HepG2 (cell line): ENCODE results near the gene ZDHHC18. TPM values are rescaled to one million over a fixed set of nuclear protein-coding genes. Genes with fewer than 3 reads are reported as not detected.

Experiments used
- AHR ChIP-seq: IDR thresholded peaks from 2 replicates; pipeline ENCODE4 v1.6.1; 2018; ENCODE audit warnings: missing genetic modification reagents, missing compliant biosample characterization
- ETS1 ChIP-seq: sonication (generic); formaldehyde crosslinking; IDR thresholded peaks from 2 replicates; pipeline ENCODE4 v1.4.0; 2020; ENCODE audit warnings: missing genetic modification reagents
- JUN ChIP-seq: sonication (generic); formaldehyde crosslinking; IDR thresholded peaks from 2 replicates; pipeline ENCODE4 v1.4.0; 2020; ENCODE audit warnings: mild to moderate bottlenecking, missing genetic modification reagents
- KLF11 ChIP-seq: IDR thresholded peaks from 2 replicates; pipeline ENCODE4 v1.6.1; 2016; ENCODE audit warnings: missing compliant biosample characterization
- MAZ ChIP-seq, 2 experiments: sonication (generic) in 1 of 2; formaldehyde crosslinking in 1 of 2; IDR thresholded peaks; 2 replicates each; pipeline versions ENCODE4 v1.5.0 to v1.6.1; 2012 to 2020; ENCODE audit warnings: low read depth in 2 of 2, mild to moderate bottlenecking in 2 of 2, borderline replicate concordance in 1 of 2, improper control_type of control experiment in 1 of 2, low read length in 1 of 2, missing genetic modification reagents in 1 of 2, moderate library complexity in 1 of 2
- MNT ChIP-seq: fragments of 450-650 bp; IDR thresholded peaks from 2 replicates; pipeline ENCODE4 v1.6.1; 2016
- NCOR1 ChIP-seq: fragments of 200-600 bp; sonication (generic); IDR thresholded peaks from 2 replicates; pipeline ENCODE4 v1.7.0; 2017; ENCODE audit warnings: antibody characterized with exemption, low read length, borderline replicate concordance
- TFE3 ChIP-seq: IDR thresholded peaks from 2 replicates; pipeline ENCODE4 v1.6.1; 2016
- ZBTB21 ChIP-seq: sonication (generic); formaldehyde crosslinking; IDR thresholded peaks from 2 replicates; pipeline ENCODE4 v1.4.0; 2020; ENCODE audit warnings: missing genetic modification reagents
- ZBTB42 ChIP-seq: sonication (generic); formaldehyde crosslinking; IDR thresholded peaks from 2 replicates; pipeline ENCODE4 v1.5.0; 2020; ENCODE audit warnings: mild to moderate bottlenecking, missing genetic modification reagents
- ZNF614 ChIP-seq: IDR thresholded peaks from 2 replicates; pipeline ENCODE4 v1.6.1; 2018; ENCODE audit warnings: missing biosample characterization, missing genetic modification reagents, inconsistent platforms, borderline replicate concordance
- ZNF670 ChIP-seq: sonication (generic); formaldehyde crosslinking; IDR thresholded peaks from 2 replicates; pipeline ENCODE4 v1.8.0; 2022; ENCODE audit warnings: mild to moderate bottlenecking, missing genetic modification reagents, borderline replicate concordance
- ZNF710 ChIP-seq: sonication (generic); formaldehyde crosslinking; IDR thresholded peaks from 2 replicates; pipeline ENCODE4 v1.5.0; 2020; ENCODE audit warnings: mild to moderate bottlenecking, missing genetic modification reagents, borderline replicate concordance
- ZNF713 ChIP-seq: sonication (generic); formaldehyde crosslinking; IDR thresholded peaks from 2 replicates; pipeline ENCODE4 v1.4.0; 2020; ENCODE audit warnings: mild to moderate bottlenecking, missing genetic modification reagents
- ZNF781 ChIP-seq: sonication (generic); formaldehyde crosslinking; IDR thresholded peaks from 2 replicates; pipeline ENCODE4 v1.5.1; 2020; ENCODE audit warnings: borderline replicate concordance, mild to moderate bottlenecking, missing genetic modification reagents; ENCODE audit errors: not compliant biosample characterization
- ZZZ3 ChIP-seq: sonication (generic); formaldehyde crosslinking; IDR thresholded peaks from 2 replicates; pipeline ENCODE4 v1.4.0; 2020; ENCODE audit warnings: missing genetic modification reagents, mild to moderate bottlenecking, borderline replicate concordance
- polyA plus RNA-seq, 8 experiments: library from polyadenylated mRNA; depleted of rRNA in 3 of 8; stranded (reverse) in 7 of 8; unstranded in 1 of 8; fragments of >200 nt; fragmentation: Illumina TruSeq in 4 of 8; extraction: Trizol in 4 of 8; gene quantifications; 2 replicates each; pipeline versions ENCODE4 v1.2.1 to v1.2.3, GENCODE V29; 2011 to 2016; ENCODE audit warnings: low read depth in 4 of 8, missing spikeins in 1 of 8, mixed read lengths in 1 of 8; ENCODE audit not compliant: insufficient read depth in 1 of 8
- total RNA-seq, 5 experiments: library from RNA; depleted of rRNA; stranded (reverse); fragments of >200 nt; fragmentation: Illumina TruSeq; extraction: Trizol; gene quantifications; 2 replicates each; pipeline ENCODE4 v1.2.3, GENCODE V29; 2016; ENCODE audit warnings: low read depth in 1 of 5

ZDHHC18 gene
- total and polyA plus RNA-seq, 2 of the 13 experiments (the other 11 are each of a cell fraction or from before 2014, with no cell fraction given), result 13.2 to 35.3 TPM

- TF ChIP-seq ZBTB42 (no peak), ZNF614 (CRISPR knock-in tag) (peak; percentile 22; the same call in 1 of the 2 replicates), KLF11 (no peak), ZZZ3 (CRISPR knock-in tag) (no peak), ZNF670 (no peak), ZNF710 (CRISPR knock-in tag) (no peak), MAZ (IDR thresholded peaks at IDR 0.05; ENCODE audit: borderline replicate concordance, low read depth, low read length) (0 out of 2 replicates have a peak, but pooled peaks have one; percentile 25), MAZ (CRISPR knock-in tag; IDR thresholded peaks at IDR 0.05; ENCODE audit: low read depth) (no peak), NCOR1 (no peak), ZNF713 (no peak), MNT (no peak), TFE3 (CRISPR knock-in tag) (no peak), AHR (CRISPR knock-in tag) (no peak), ETS1 (CRISPR knock-in tag) (0 out of 2 replicates have a peak, but pooled peaks have one; percentile 16), ZBTB21 (CRISPR knock-in tag) (no peak), JUN (CRISPR knock-in tag) (no peak), ZNF781 (CRISPR knock-in tag) (no peak)
Measured at GRCh38 chr1:26826261-26827105, at the start of gene ZDHHC18 (continued).
